NB4 (cell line): ENCODE data around the gene EVC2.

Experiments used
- CTCF ChIP-seq: IDR thresholded peaks from one replicate; pipeline ENCODE4 v1.5.1; 2012; ENCODE audit warnings: low read depth, low read length
- MAX ChIP-seq: IDR thresholded peaks from 2 replicates; pipeline ENCODE4 v1.6.1; 2011; ENCODE audit warnings: low read depth, low read length
- POLR2A ChIP-seq: IDR thresholded peaks from 2 replicates; pipeline ENCODE4 v1.6.1; 2011; ENCODE audit warnings: mild to moderate bottlenecking; ENCODE audit not compliant: insufficient read length; ENCODE audit errors: extremely low read depth

DNA sequence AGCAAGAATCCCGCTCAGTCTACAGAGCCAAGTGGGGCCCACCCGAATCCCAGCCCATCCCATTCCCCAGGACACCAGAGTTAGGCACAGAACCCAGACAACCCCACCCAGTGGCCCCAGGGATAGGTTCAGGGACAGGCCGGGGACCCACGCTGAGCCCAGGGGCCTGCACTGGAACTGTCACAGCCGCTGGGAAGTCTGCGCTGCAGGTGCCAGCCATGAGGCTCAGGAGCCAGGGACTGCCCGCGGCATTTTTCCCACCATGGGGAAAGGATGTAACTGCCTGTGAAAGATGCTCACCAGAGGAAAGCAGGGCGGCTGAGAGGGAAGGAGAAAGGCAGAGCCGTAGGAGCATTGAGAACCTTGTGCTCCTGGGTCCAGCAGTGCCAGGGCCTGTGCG is 12.0 kb downstream of the EVC2 start:
- no peak for TF ChIP-seq POLR2A
- TF ChIP-seq CTCF, result no peak
- TF ChIP-seq MAX, result no peak
